ENCODE measurements around the gene KISS1. TPM values are rescaled to one million over a fixed set of nuclear protein-coding genes. Genes with fewer than 3 reads are reported as not detected.

KISS1 gene
- total and polyA plus RNA-seq, 2 experiments from 2014 or later = 2.0 to 12.9 TPM

GRCh38 chr1:204224655-204225054, 28.4 kb upstream of the KISS1 start:
- no peaks in the 10 kb centered on the region for H3K27me3 ChIP-seq
- H3K27ac ChIP-seq = no peak overlapping the region
- WGBS (ENCODE audit: low lambda C conversion rate, missing lambda C conversion rate) = 72% methylated on average over 8 of the region's 8 CpGs

GRCh38 chr1:204223129-204223860, 27.0 kb upstream of the KISS1 start:
- WGBS (ENCODE audit: low lambda C conversion rate, missing lambda C conversion rate) = 92% methylated on average over 15 of the region's 17 CpGs
- H3K9me2 ChIP-seq (replicated peaks; ENCODE audit: insufficient read depth) = no peaks in the 10 kb centered on the region
- no peak for DNase-seq (ENCODE audit: low spot score)
- H3K4me3 ChIP-seq = no peak overlapping the region
- H2AFZ ChIP-seq = no peak overlapping the region
- no peak overlapping the region for H3K4me2 ChIP-seq
- no peaks in the 10 kb centered on the region for H3K36me3 ChIP-seq (replicated peaks; ENCODE audit: insufficient read depth, low read depth)
- peaks cover 14% of the 10 kb centered on the region for H3K4me1 ChIP-seq (ENCODE audit: insufficient read depth)
- H3K9me3 ChIP-seq (ENCODE audit: low read depth) = no peaks in the 10 kb centered on the region
- H3K79me2 ChIP-seq = no peaks in the 10 kb centered on the region
- H4K20me1 ChIP-seq (ENCODE audit: insufficient read depth, poor library complexity, severe bottlenecking) = no peaks in the 10 kb centered on the region
- H3K27ac ChIP-seq = no peak overlapping the region
- no peaks in the 10 kb centered on the region for H3K27me3 ChIP-seq
- TF ChIP-seq EZH2phosphoT487 (IDR thresholded peaks at IDR 0.05; ENCODE audit: low read depth, severe bottlenecking, unreplicated experiment) (no peak), CTCF (IDR thresholded peaks at IDR 0.05; ENCODE audit: poor library complexity) (no peak), EZH2 (IDR thresholded peaks at IDR 0.05; ENCODE audit: borderline replicate concordance) (no peak)

More at GRCh38 chr1:204224655-204225054, 28.4 kb upstream of the KISS1 start:
- H4K20me1 ChIP-seq (ENCODE audit: insufficient read depth, poor library complexity, severe bottlenecking) = no peaks in the 10 kb centered on the region
- no peaks in the 10 kb centered on the region for H3K9me2 ChIP-seq (replicated peaks; ENCODE audit: insufficient read depth)
- H3K4me2 ChIP-seq = no peak overlapping the region
- H3K36me3 ChIP-seq (replicated peaks; ENCODE audit: insufficient read depth, low read depth) = no peaks in the 10 kb centered on the region
- TF ChIP-seq CTCF (IDR thresholded peaks at IDR 0.05; ENCODE audit: poor library complexity) (no peak), EZH2 (IDR thresholded peaks at IDR 0.05; ENCODE audit: borderline replicate concordance) (no peak), EZH2phosphoT487 (IDR thresholded peaks at IDR 0.05; ENCODE audit: low read depth, severe bottlenecking, unreplicated experiment) (no peak)
- no peak for DNase-seq (ENCODE audit: low spot score)
- no peaks in the 10 kb centered on the region for H3K9me3 ChIP-seq (ENCODE audit: low read depth)
- H3K4me1 ChIP-seq (ENCODE audit: insufficient read depth) = peaks cover 14% of the 10 kb centered on the region
- H3K79me2 ChIP-seq = no peaks in the 10 kb centered on the region
- H3K4me3 ChIP-seq = no peak overlapping the region
- H2AFZ ChIP-seq = no peak overlapping the region

- Histone ChIP-seq H4K20me1 (ENCODE audit: insufficient read depth, poor library complexity, severe bottlenecking) (no peaks in the 10 kb centered on the region), H2AFZ (no peak overlapping the region), H3K27ac (no peak overlapping the region), H3K27me3 (no peaks in the 10 kb centered on the region), H3K4me1 (ENCODE audit: insufficient read depth) (peaks cover 14% of the 10 kb centered on the region), H3K36me3 (replicated peaks; ENCODE audit: insufficient read depth, low read depth) (no peaks in the 10 kb centered on the region), H3K79me2 (no peaks in the 10 kb centered on the region), H3K4me3 (no peak overlapping the region), H3K9me3 (ENCODE audit: low read depth) (no peaks in the 10 kb centered on the region), H3K4me2 (no peak overlapping the region), H3K9me2 (replicated peaks; ENCODE audit: insufficient read depth) (no peaks in the 10 kb centered on the region)
- TF ChIP-seq CTCF (IDR thresholded peaks at IDR 0.05; ENCODE audit: poor library complexity) (no peak), EZH2phosphoT487 (IDR thresholded peaks at IDR 0.05; ENCODE audit: low read depth, severe bottlenecking, unreplicated experiment) (no peak), EZH2 (IDR thresholded peaks at IDR 0.05; ENCODE audit: borderline replicate concordance) (no peak)
- DNase-seq (ENCODE audit: low spot score) = no peak
- WGBS (ENCODE audit: low lambda C conversion rate, missing lambda C conversion rate) = 94% methylated on average over 3 of the region's 3 CpGs
Measured at GRCh38 chr1:204222764-204223055, 26.4 kb upstream of the KISS1 start.

All from hepatocyte (in vitro differentiated cells).